Measurements from ENCODE around the gene COX4I2.

Gene COX4I2

DNA sequence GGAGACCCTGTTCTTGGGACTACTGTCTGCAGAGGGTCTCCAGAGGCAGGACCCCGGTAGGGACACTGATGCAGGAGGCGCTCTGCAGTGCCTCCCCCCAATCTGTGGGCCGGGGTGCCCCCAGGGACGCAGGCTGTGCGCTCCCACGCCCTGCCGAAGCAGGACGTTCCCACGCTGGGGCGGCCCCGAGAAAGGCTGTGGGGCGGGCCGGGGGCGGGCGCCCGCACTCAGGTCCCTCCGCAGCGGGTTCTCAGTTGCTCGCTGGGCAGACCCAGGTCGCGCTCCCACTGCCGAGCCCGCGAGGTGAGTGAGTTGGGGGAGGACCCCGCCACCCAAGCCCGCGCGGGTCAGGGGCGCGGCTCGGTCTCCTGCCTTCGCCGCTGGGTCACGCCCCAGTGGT lies at the start of gene COX4I2:
Gene COX4I2 (plus strand): TSS at position 253 of the 400 bp plus-strand sequence. CDS start 1,106 bp downstream, outside the sequence.
- no peak for DNase-seq (ENCODE audit: extremely low read depth, low read depth)
- TF ChIP-seq, protein P1, sequence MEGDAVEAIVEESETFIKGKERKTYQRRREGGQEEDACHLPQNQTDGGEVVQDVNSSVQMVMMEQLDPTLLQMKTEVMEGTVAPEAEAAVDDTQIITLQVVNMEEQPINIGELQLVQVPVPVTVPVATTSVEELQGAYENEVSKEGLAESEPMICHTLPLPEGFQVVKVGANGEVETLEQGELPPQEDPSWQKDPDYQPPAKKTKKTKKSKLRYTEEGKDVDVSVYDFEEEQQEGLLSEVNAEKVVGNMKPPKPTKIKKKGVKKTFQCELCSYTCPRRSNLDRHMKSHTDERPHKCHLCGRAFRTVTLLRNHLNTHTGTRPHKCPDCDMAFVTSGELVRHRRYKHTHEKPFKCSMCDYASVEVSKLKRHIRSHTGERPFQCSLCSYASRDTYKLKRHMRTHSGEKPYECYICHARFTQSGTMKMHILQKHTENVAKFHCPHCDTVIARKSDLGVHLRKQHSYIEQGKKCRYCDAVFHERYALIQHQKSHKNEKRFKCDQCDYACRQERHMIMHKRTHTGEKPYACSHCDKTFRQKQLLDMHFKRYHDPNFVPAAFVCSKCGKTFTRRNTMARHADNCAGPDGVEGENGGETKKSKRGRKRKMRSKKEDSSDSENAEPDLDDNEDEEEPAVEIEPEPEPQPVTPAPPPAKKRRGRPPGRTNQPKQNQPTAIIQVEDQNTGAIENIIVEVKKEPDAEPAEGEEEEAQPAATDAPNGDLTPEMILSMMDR (IDR thresholded peaks at IDR 0.05; ENCODE audit: low read depth, low read length, missing control alignments), result no peak
- no peak within 1 kb of the TSS for H3K4me3 ChIP-seq (replicated peaks; ENCODE audit: low read depth, low read length)

DNA sequence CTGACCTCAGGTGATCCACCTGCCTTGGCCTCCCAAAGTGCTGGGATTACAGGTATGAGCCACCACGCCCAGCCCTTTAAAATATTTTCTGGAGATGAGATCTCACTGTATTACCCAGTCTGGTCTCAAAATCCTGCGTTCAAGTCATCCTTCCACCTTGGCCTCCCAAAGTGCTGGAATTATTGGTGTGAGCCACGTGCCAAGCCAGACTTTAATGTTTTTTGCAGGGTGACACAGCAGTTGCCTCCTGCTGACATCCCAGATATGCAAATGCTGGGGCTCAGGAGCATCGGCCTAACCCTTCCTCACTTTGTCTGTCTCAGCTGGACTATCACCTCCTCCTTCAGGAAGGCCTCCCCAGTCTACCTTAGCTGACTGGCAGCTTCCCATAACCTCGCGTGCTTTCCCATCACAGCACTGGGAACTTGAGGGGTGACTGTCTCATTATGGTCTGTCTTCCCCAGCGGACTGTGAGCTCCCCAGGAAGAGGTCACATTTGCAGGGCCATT lies 46.9 kb upstream of the COX4I2 start:
- TF ChIP-seq, protein P1 (IDR thresholded peaks at IDR 0.05; ENCODE audit: low read depth, low read length, missing control alignments), result no peak

GRCh38 chr20:31593221-31594001 lies 44.3 kb upstream of the COX4I2 start:
- TF ChIP-seq, protein P1 (IDR thresholded peaks at IDR 0.05; ENCODE audit: low read depth, low read length, missing control alignments), result no peak
- no peak overlapping the region for H3K4me3 ChIP-seq (replicated peaks; ENCODE audit: low read depth, low read length)
- DNase-seq (ENCODE audit: extremely low read depth, low read depth), result no peak

More for the DNA sequence above, 46.9 kb upstream of the COX4I2 start:
- H3K4me3 ChIP-seq (replicated peaks; ENCODE audit: low read depth, low read length), result no peak overlapping the region
- DNase-seq (ENCODE audit: extremely low read depth, low read depth), result no peak

GRCh38 chr20:31594002-31594557 lies 43.6 kb upstream of the COX4I2 start:
- TF ChIP-seq, protein P1 (IDR thresholded peaks at IDR 0.05; ENCODE audit: low read depth, low read length, missing control alignments), result no peak
- no peak overlapping the region for H3K4me3 ChIP-seq (replicated peaks; ENCODE audit: low read depth, low read length)
- no peak for DNase-seq (ENCODE audit: extremely low read depth, low read depth)

GRCh38 chr20:31594558-31595379 lies 42.9 kb upstream of the COX4I2 start:
- no peak overlapping the region for H3K4me3 ChIP-seq (replicated peaks; ENCODE audit: low read depth, low read length)
- no peak for DNase-seq (ENCODE audit: extremely low read depth, low read depth)
- TF ChIP-seq, protein P1 (IDR thresholded peaks at IDR 0.05; ENCODE audit: low read depth, low read length, missing control alignments), result no peak

DNA sequence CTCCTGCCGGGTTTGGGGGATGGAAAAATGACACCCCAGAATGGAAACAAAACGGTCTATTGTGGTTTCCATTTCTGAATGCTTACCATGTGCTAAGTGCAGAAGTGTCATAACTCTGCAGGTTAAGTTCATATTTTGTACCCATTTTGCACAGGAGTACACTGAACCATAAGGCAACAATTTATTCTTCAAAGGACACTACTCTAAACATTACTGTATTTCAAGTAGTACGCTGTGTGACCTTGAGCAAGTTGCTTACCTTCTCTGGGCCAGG lies 42.4 kb upstream of the COX4I2 start:
- DNase-seq (ENCODE audit: extremely low read depth, low read depth), result no peak
- H3K4me3 ChIP-seq (replicated peaks; ENCODE audit: low read depth, low read length), result no peak overlapping the region
- TF ChIP-seq, protein P1 (IDR thresholded peaks at IDR 0.05; ENCODE audit: low read depth, low read length, missing control alignments), result no peak
